ENCODE measurements around the gene TMEM229B.

DNA sequence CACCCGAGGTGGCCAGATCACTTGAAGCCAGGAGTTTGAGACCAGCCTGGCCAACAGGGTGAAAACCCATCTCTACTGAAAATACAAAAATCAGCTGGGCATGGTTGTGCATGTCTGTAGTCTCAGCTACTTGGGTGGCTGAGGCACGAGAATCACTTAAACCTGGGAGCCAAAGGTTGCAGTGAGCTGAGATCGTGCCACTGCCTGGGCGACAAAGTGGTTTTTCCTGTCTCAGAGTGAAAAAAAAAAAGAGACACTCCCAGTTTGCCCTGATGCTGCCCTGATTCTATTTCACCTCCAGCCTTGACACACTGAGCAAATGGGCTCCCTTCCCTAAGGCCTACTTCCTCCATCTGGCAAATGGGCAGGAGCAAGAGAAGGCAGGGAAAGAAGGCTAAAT lies 48.0 kb downstream of the TMEM229B start:
- TF ChIP-seq EZH2 (IDR thresholded peaks at IDR 0.05; ENCODE audit: borderline replicate concordance, insufficient read depth, low read depth, low read length, poor library complexity, severe bottlenecking) (no peak), CTCF (IDR thresholded peaks at IDR 0.05) (no peak)
